ENCODE measurements around the gene PACRG. TPM values are rescaled to one million over a fixed set of nuclear protein-coding genes. Genes with fewer than 3 reads are reported as not detected.

Gene PACRG
- total and polyA plus RNA-seq, 5 donors from 2014 or later = 0.44 to 1.2 (median 0.87) TPM; not detected in 2

GRCh38 chr6:163188746-163189145 lies 461.0 kb downstream of the PACRG start:
- Mint-ChIP-seq H3K4me3 (no peak overlapping the region), H3K4me1 (no peaks in the 10 kb centered on the region)

GRCh38 chr6:163189609-163190008 lies 461.8 kb downstream of the PACRG start:
- Histone ChIP-seq H3K27ac (ENCODE audit: insufficient read depth, low read length, poor library complexity, severe bottlenecking) (no peak overlapping the region), H3K27me3 (ENCODE audit: control insufficient read depth, insufficient read depth, low read length) (no peaks in the 10 kb centered on the region), H3K36me3 (ENCODE audit: control insufficient read depth, insufficient read depth, low read length) (no peaks in the 10 kb centered on the region), H3K4me1 (ENCODE audit: control insufficient read depth, insufficient read depth, low read length, poor library complexity, severe bottlenecking) (no peaks in the 10 kb centered on the region), H3K4me3 (ENCODE audit: low read depth, low read length) (no peak overlapping the region), H3K9me3 (ENCODE audit: control insufficient read depth in 2 of 2, low read length in 2 of 2) (no peaks in the 10 kb centered on the region)
- DNase-seq (no peak), ATAC-seq (ENCODE audit: low read depth in 2 of 2) (no peak)
- no peaks in the 10 kb centered on the region for H3K27me3 Mint-ChIP-seq
- no peak overlapping the region for H3K4me3 Mint-ChIP-seq
- H3K36me3 Mint-ChIP-seq = no peaks in the 10 kb centered on the region
- H3K4me1 Mint-ChIP-seq = no peaks in the 10 kb centered on the region
- H3K27ac Mint-ChIP-seq = no peak overlapping the region
- H3K9me3 Mint-ChIP-seq = peaks cover 0 to 7% (median 0%) of the 10 kb centered on the region in 7 donors

More at GRCh38 chr6:163188746-163189145, 461.0 kb downstream of the PACRG start:
- no peak overlapping the region for H3K27ac Mint-ChIP-seq
- Histone ChIP-seq H3K4me3 (ENCODE audit: low read depth, low read length) (no peak overlapping the region), H3K9me3 (ENCODE audit: control insufficient read depth in 2 of 2, low read length in 2 of 2) (no peaks in the 10 kb centered on the region), H3K4me1 (ENCODE audit: control insufficient read depth, insufficient read depth, low read length, poor library complexity, severe bottlenecking) (no peaks in the 10 kb centered on the region), H3K27ac (ENCODE audit: insufficient read depth, low read length, poor library complexity, severe bottlenecking) (no peak overlapping the region), H3K36me3 (ENCODE audit: control insufficient read depth, insufficient read depth, low read length) (no peaks in the 10 kb centered on the region), H3K27me3 (ENCODE audit: control insufficient read depth, insufficient read depth, low read length) (no peaks in the 10 kb centered on the region)
- DNase-seq (no peak), ATAC-seq (ENCODE audit: low read depth in 2 of 2) (no peak)
- no peaks in the 10 kb centered on the region for H3K27me3 Mint-ChIP-seq
- H3K9me3 Mint-ChIP-seq = peaks cover 0 to 7% (median 0%) of the 10 kb centered on the region in 7 donors
- no peaks in the 10 kb centered on the region for H3K36me3 Mint-ChIP-seq

- no peaks in the 10 kb centered on the region for H3K27me3 Mint-ChIP-seq
- peaks cover under 1% of the 10 kb centered on the region for H3K36me3 Mint-ChIP-seq
- no peak overlapping the region for H3K27ac ChIP-seq (ENCODE audit: insufficient read depth, low read length, poor library complexity, severe bottlenecking)
Measured at GRCh38 chr6:163190786-163191185, 463.0 kb downstream of the PACRG start.

GRCh38 chr6:163191704-163192537 lies 464.1 kb downstream of the PACRG start:
- Mint-ChIP-seq H3K4me1 (no peaks in the 10 kb centered on the region), H3K9me3 (peaks cover 0 to 4% (median 0%) of the 10 kb centered on the region in 7 donors), H3K27ac (peak overlapping the region in 1 of 3 donors; percentile 65), H3K4me3 (no peak overlapping the region), H3K27me3 (no peaks in the 10 kb centered on the region), H3K36me3 (peaks cover 3% of the 10 kb centered on the region)
- H3K4me1 ChIP-seq (ENCODE audit: control insufficient read depth, insufficient read depth, low read length, poor library complexity, severe bottlenecking) = no peaks in the 10 kb centered on the region
- no peak overlapping the region for H3K4me3 ChIP-seq (ENCODE audit: low read depth, low read length)
- DNase-seq = no peak
- no peaks in the 10 kb centered on the region for H3K9me3 ChIP-seq (ENCODE audit: control insufficient read depth in 2 of 2, low read length in 2 of 2)
- H3K27ac ChIP-seq (ENCODE audit: insufficient read depth, low read length, poor library complexity, severe bottlenecking) = no peak overlapping the region
- H3K36me3 ChIP-seq (ENCODE audit: control insufficient read depth, insufficient read depth, low read length) = no peaks in the 10 kb centered on the region
- ATAC-seq (ENCODE audit: low read depth in 2 of 2) = no peak
- H3K27me3 ChIP-seq (ENCODE audit: control insufficient read depth, insufficient read depth, low read length) = no peaks in the 10 kb centered on the region

More at GRCh38 chr6:163190786-163191185, 463.0 kb downstream of the PACRG start:
- no peak overlapping the region for H3K27ac Mint-ChIP-seq
- Histone ChIP-seq H3K27me3 (ENCODE audit: control insufficient read depth, insufficient read depth, low read length) (no peaks in the 10 kb centered on the region), H3K4me1 (ENCODE audit: control insufficient read depth, insufficient read depth, low read length, poor library complexity, severe bottlenecking) (no peaks in the 10 kb centered on the region), H3K9me3 (ENCODE audit: control insufficient read depth in 2 of 2, low read length in 2 of 2) (no peaks in the 10 kb centered on the region), H3K4me3 (ENCODE audit: low read depth, low read length) (no peak overlapping the region), H3K36me3 (ENCODE audit: control insufficient read depth, insufficient read depth, low read length) (no peaks in the 10 kb centered on the region)
- H3K4me1 Mint-ChIP-seq = no peaks in the 10 kb centered on the region
- H3K9me3 Mint-ChIP-seq = peaks cover 0 to 7% (median 0%) of the 10 kb centered on the region in 7 donors
- DNase-seq (no peak), ATAC-seq (ENCODE audit: low read depth in 2 of 2) (no peak)
- no peak overlapping the region for H3K4me3 Mint-ChIP-seq

- Histone ChIP-seq H3K4me1 (ENCODE audit: control insufficient read depth, insufficient read depth, low read length, poor library complexity, severe bottlenecking) (no peaks in the 10 kb centered on the region), H3K9me3 (ENCODE audit: control insufficient read depth in 2 of 2, low read length in 2 of 2) (no peaks in the 10 kb centered on the region), H3K4me3 (ENCODE audit: low read depth, low read length) (no peak overlapping the region), H3K27ac (ENCODE audit: insufficient read depth, low read length, poor library complexity, severe bottlenecking) (no peak overlapping the region), H3K27me3 (ENCODE audit: control insufficient read depth, insufficient read depth, low read length) (no peaks in the 10 kb centered on the region), H3K36me3 (ENCODE audit: control insufficient read depth, insufficient read depth, low read length) (no peaks in the 10 kb centered on the region)
- Mint-ChIP-seq H3K4me1 (no peaks in the 10 kb centered on the region), H3K36me3 (peaks cover 3% of the 10 kb centered on the region), H3K27me3 (no peaks in the 10 kb centered on the region), H3K4me3 (no peak overlapping the region), H3K9me3 (peaks cover 0 to 4% (median 0%) of the 10 kb centered on the region in 7 donors), H3K27ac (no peak overlapping the region)
- DNase-seq (no peak), ATAC-seq (ENCODE audit: low read depth in 2 of 2) (no peak)
Measured at GRCh38 chr6:163192591-163192990, 464.8 kb downstream of the PACRG start.

- Mint-ChIP-seq H3K27me3 (no peaks in the 10 kb centered on the region), H3K4me3 (no peak overlapping the region), H3K27ac (no peak overlapping the region), H3K4me1 (no peaks in the 10 kb centered on the region), H3K9me3 (peaks cover 0 to 4% (median 0%) of the 10 kb centered on the region in 7 donors), H3K36me3 (peaks cover 3% of the 10 kb centered on the region)
- DNase-seq (no peak), ATAC-seq (ENCODE audit: low read depth in 2 of 2) (no peak)
- no peaks in the 10 kb centered on the region for H3K4me1 ChIP-seq (ENCODE audit: control insufficient read depth, insufficient read depth, low read length, poor library complexity, severe bottlenecking)
- no peaks in the 10 kb centered on the region for H3K36me3 ChIP-seq (ENCODE audit: control insufficient read depth, insufficient read depth, low read length)
- no peaks in the 10 kb centered on the region for H3K9me3 ChIP-seq (ENCODE audit: control insufficient read depth in 2 of 2, low read length in 2 of 2)
- no peak overlapping the region for H3K27ac ChIP-seq (ENCODE audit: insufficient read depth, low read length, poor library complexity, severe bottlenecking)
- no peaks in the 10 kb centered on the region for H3K27me3 ChIP-seq (ENCODE audit: control insufficient read depth, insufficient read depth, low read length)
- H3K4me3 ChIP-seq (ENCODE audit: low read depth, low read length) = no peak overlapping the region
Measured at GRCh38 chr6:163193326-163193725, 465.6 kb downstream of the PACRG start.

- H3K4me3 Mint-ChIP-seq = no peak overlapping the region
- H3K27ac Mint-ChIP-seq = no peak overlapping the region
- peaks cover 3% of the 10 kb centered on the region for H3K36me3 Mint-ChIP-seq
- no peaks in the 10 kb centered on the region for H3K4me1 Mint-ChIP-seq
- no peaks in the 10 kb centered on the region for H3K4me1 ChIP-seq (ENCODE audit: control insufficient read depth, insufficient read depth, low read length, poor library complexity, severe bottlenecking)
- no peaks in the 10 kb centered on the region for H3K27me3 ChIP-seq (ENCODE audit: control insufficient read depth, insufficient read depth, low read length)
- H3K36me3 ChIP-seq (ENCODE audit: control insufficient read depth, insufficient read depth, low read length) = no peaks in the 10 kb centered on the region
- H3K9me3 Mint-ChIP-seq = peaks cover 0 to 4% (median 0%) of the 10 kb centered on the region in 7 donors
- H3K4me3 ChIP-seq (ENCODE audit: low read depth, low read length) = no peak overlapping the region
- no peak for ATAC-seq (ENCODE audit: low read depth in 2 of 2)
- DNase-seq = no peak
- no peaks in the 10 kb centered on the region for H3K9me3 ChIP-seq (ENCODE audit: control insufficient read depth in 2 of 2, low read length in 2 of 2)
- H3K27ac ChIP-seq (ENCODE audit: insufficient read depth, low read length, poor library complexity, severe bottlenecking) = no peak overlapping the region
- no peaks in the 10 kb centered on the region for H3K27me3 Mint-ChIP-seq
Measured at GRCh38 chr6:163195721-163196691, 468.2 kb downstream of the PACRG start.
